NCI-H2196 (cell line): ENCODE measurements around the gene CARS1.

Experiments
- DNase-seq: peaks from one replicate; lab custom pipeline; 2025; ENCODE audit not compliant: unreplicated experiment; lab: John Stamatoyannopoulos, UW

CARS1 gene

GRCh38 chr11:3010521-3011275, 46.5 kb downstream of the CARS1 start:
- no peak for DNase-seq

GRCh38 chr11:3010004-3010403, 47.2 kb downstream of the CARS1 start:
- no peak for DNase-seq

- no peak for DNase-seq
Observed at GRCh38 chr11:3009481-3009880, 47.7 kb downstream of the CARS1 start.

- no peak for DNase-seq
Observed at GRCh38 chr11:3008746-3009336, 48.4 kb downstream of the CARS1 start.

DNA sequence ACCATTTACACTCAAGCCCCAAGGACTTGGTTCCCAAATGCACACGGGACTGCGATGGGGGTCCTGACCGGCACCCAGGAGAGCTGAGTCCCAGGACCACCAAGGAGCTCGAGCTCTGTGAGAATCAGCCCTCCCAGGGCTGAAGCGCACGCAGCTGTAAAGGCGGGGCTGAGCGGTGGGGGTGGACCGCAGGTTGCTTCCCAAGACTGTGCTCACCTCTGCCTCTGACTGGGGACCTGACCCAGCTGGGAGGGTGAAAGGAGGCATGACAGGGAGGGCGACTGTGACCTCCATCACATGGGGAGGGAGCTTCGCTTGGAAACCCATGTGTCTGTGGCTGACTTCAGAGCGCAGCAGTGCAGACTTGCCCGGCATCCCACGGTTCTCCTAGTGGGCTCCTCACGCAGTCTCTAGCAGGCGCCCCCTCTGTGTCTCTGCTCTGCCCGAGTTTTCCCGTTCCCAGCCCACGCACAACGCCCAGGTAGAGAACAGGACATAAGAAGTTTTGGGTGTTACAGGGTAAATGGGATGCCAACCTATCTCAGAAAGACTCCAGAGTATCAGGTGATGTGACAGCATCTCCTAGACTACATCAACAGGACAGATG, 49.7 kb downstream of the CARS1 start:
- no peak for DNase-seq

DNA sequence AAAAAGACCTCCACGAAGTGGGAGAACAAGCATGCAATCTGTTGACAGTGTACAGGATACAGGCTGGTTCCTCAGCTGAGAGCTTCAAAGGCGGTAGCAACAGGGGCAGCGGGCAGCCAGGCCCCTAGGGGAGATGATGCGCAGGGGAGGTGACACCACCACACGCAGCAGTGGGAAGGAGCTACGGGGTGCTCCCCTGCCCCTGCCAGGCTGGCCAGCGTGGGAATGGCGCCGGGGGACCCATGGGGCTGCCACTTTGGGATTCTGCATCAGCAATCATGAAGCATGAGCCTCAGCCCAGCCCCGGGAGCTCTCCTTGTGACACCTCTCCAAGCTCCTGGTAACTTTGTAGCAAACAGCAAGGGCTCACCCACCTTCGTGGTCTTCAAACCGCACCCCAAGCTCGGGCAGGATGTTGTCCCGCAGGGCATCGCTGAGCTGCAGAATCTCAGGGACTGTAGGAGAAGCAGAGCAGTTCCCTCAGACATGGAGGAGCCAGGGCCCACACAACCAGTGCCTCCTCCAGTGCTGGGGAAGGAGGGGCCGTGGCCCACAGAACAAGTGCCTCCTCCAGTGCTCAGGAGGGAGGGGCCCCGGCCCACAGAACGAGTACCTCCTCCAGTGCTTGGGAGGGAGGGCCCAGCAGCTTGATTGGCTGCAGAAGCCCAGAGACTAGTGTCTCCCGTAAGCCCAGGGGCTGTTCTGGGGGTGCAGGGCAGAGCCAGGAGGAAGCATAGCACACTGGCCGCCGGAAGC, 50.5 kb downstream of the CARS1 start:
- DNase-seq, result peak; percentile 64

- DNase-seq, result no peak
Observed at GRCh38 chr11:3004481-3004880, 52.7 kb downstream of the CARS1 start.

GRCh38 chr11:3003396-3004231, 53.6 kb downstream of the CARS1 start:
- no peak for DNase-seq

- DNase-seq, result no peak
Observed at GRCh38 chr11:3002871-3003270, 54.4 kb downstream of the CARS1 start.

DNA sequence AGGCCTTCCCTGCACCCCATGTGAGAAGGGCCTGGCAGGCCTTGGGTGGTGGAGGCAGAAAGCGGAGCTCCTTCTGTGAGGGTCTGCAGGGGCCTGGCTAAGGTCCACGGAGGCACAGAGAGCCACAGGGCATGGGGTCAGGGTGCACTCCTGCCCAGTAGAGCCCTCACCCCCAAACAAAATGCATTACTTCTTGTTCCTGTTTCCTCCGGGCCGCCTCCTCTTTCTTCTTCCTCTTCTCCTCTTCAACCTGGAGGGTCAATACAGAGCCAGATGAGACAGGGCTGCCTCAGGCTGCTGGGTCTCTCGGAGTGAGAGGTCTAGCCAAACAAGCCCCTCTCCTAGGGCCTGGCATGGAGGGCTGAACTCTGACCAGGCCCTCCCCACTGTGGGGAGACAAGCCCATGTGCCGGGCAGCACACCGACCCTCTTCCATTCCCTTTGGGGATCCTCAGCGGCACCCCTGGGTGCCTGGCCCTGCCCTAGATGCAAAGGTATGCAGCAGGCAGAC, 54.8 kb downstream of the CARS1 start:
- no peak for DNase-seq

DNA sequence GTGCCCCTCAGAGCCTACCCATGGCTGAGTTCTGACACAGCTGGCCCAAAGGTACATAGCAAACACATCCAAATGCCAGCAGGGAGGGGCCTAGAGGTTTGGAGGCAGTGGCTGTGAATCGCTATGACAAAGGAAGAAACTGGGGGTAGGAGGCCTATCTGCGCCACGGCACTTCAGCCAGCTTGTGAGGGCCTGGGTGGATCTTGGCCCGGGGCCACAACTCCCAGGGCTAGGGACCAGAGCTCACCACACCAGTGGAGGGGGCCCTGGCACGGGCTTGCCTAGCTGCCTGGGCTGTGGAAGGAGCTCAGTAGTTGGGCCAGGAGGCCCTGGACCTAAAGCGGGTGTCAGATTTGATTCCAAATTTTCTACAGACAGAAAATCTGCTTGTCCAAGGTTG, 55.7 kb downstream of the CARS1 start:
- DNase-seq, result peak; percentile 80

GRCh38 chr11:3000032-3000961, 56.9 kb downstream of the CARS1 start:
- DNase-seq, result peak; percentile 95

DNA sequence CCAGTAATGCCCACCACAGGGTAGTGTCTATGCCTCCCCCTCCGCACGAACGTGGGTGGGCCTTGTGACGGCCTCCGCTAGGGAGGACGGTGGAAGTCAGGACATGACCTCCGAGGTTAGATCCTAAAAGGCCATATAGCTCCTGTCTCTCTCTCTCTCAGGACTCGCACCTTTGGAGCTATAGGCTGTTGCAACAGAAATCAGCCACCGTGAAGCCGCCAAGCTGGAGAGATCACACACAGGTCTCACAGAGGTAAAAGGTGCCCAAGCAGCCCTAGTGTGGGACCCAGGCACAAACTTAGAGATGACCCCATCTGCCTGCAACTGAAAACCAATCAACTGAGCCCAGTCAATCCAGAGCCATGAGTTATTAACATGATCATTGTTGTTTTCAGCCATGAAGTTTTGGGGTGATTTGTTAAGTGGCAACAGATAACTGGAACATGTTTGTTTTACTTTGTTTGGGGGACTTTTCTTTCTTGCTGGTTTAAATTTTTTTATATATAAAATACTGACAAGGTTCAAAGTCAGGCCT, 57.7 kb downstream of the CARS1 start:
- DNase-seq, result no peak

DNA sequence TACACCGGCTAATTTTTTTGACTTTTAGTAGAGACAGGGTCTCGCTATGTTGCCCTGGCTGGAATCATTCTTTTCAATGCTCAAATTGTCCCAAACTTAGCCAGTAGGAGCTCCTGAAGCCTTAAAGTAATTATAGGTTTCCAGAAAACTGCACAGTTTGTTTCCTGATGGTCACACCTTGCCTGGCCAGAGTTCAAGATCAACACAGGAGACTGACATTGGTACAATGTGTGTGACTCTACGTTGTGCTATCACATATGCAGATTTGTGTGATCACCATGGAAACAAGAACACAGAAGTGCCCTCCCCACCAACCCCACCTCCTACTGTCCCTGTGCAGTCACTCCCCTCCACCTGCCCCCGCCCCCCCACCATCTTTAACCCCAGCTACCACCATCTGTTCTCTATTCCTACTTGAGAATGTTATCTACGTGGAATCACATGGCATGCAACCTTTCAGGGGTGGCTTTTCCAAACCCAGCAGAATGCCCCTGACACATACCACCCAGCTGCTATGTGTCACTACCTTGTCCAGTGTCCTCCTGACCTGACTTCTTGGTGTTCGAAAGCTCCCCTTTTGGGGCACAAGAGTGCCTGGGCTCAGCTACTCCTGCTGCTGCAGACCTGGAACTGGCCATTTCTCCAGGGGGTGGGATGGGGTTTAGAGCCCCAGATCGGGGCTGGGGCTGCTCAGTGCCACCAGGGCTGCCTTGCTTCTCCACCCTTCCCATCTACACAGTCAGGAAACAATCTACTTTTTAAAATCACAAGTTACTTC, 59.0 kb downstream of the CARS1 start:
- DNase-seq, result peak; percentile 65

DNA sequence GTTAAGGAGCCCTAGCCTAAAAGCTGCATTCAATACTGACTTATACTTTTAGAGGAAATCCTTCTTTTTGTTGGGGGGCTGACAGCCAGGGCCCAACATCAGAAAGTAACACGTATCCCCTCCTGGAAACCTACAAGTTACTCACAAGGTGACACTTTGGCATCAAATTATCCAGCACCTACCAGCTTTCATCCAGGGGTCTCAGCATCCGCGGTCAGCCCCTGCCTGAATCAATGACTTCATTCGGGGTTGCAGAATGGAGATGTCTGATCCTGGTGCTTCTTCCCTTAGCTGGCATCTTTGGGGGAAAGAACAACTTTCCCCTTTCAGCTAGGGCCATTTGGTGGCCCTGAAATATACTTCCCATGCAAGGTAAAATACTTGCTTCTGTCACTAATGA, 59.8 kb downstream of the CARS1 start:
- no peak for DNase-seq

DNA sequence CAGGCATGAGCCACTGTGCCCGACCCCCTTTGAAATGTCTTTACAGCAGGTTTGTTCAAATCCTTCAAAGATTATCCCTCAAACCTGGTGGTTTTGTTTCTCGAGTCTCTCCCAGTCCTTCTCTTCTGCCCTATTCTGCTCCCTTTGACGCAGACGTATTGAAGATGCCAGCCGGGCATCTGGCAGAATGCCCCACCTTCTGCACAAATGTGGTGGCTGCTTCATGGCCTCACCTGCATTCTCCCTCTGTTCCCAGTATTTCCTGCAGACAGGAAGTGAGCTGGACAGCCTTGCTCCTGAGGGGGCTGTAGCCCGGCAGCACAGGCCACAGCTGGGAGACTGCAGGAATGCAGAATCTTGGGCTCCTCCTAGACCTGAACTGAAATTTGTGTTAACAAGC, 60.2 kb downstream of the CARS1 start:
- no peak for DNase-seq

DNA sequence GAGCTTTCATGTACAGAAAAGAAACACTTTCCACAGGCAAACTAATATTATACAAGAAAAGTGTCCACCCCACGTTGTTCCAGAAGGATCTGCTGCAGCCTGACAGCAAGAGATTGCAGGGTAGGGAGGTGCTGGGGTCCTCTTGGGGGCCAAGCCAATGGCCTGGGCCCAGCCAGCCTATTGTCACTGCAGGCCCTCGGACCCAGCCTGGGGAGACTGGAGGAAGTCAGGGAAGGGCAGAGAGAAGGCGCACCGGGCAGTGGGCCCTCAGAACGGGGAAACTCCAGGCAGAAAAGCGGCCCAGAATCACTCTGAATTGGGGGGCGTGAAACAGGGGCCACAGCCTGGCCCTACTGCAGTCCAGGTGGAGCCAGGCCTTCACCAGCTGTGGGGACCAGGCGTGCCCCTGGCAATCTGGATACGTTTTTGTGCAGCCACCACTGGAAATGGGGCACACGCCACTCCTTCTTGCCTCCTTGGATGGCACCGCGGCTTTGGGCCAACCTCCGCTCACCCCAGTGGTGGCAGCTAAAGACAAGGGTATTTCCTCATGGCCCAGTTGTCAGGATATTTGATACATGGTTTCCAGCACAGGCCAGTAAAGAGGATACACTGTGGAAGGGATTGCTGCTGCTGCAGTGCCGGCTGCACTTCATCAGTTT, 61.2 kb downstream of the CARS1 start:
- DNase-seq, result no peak

DNA sequence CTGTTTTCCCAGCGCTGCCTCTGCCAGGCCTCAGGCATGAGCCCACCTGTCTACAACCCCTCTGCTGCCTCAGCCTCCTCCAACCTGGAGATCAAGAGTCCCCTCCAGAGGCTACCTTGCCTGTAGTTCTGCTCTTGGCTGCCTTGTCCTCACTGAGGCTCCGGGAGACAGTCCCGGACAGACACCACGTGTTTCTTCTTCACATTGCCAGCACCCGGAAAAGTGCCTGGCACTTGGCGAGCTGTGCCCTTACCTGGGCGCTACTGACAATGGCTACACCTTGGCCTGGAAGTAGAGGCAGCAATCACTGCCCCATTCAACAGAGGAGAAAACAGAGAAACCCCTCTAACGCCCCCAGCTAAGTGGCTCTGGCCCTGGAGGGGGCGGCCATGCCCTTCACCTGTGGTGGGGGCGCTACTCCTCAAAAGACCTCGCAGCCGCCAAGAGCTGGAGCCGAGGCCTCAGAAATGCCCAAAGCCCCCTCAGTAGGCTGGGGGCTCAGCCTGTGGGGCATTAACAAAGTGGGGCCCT, 62.1 kb downstream of the CARS1 start:
- DNase-seq, result no peak
